H1 (cell line): ENCODE data around the gene TTLL9.

Experiments
- TAF1 ChIP-seq: IDR thresholded peaks from 2 replicates; pipeline ENCODE4 v1.6.1; 2011; ENCODE audit warnings: mild to moderate bottlenecking, low read depth, low read length
- USF2 ChIP-seq: IDR thresholded peaks from 2 replicates; pipeline ENCODE4 v1.6.1; 2011; ENCODE audit warnings: low read length, improper control_type of control experiment

DNA sequence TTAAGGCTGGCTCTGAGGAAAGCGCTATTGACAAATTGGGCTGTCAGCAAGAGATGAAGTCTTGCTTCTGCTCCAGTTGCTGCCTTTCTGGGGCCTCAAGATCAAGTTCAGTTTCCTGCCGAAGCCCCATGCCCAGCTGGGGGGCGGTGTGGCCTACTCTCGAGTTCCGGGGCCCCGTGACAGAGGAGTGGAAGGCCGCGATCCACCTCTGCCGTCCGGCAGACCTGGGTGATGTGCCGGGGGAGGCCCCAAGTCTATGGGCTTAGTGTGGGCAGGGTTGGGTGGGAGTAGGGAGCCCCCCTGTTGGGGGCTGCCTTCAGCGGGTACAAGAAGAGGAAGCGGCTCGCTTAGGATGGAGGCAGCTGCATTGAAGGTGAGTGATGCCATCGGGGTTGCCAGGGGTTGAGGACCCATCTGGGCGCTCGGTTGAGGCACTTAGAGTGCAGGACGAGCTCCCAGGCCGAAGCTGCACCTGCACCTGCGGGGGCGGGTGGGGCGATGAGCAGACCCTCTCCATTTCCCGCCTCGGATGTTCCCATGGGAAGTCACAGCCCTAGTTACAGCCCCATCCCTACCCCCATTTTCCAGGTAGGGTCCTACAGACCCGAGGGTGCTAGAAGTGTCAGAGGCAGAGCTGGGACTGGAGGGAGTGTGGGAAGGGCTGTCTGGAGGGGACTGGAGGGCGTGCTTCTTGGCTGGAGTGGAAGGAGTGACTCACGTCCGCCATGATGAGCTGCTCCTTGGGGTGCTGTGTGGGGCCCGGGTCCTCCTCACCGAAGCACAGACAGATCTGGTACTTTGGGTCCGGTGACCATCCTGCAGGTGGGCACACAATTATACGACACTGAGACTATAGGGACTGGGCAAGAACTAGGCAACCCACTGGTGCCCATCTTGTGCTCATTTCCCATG, 22.1 kb upstream of the TTLL9 start:
- TF ChIP-seq TAF1 (no peak), USF2 (no peak)
